HG03469 (cell line): Measurements from ENCODE around the gene AKT1.

Source experiments
- ATAC-seq: cut with Tn5 transposase; IDR thresholded peaks from one replicate; pipeline ENCODE4 v1.9.1; 2021; ENCODE audit warnings: mild to moderate bottlenecking, moderate library complexity, moderate number of reproducible peaks; ENCODE audit not compliant: unreplicated experiment

Gene AKT1

DNA sequence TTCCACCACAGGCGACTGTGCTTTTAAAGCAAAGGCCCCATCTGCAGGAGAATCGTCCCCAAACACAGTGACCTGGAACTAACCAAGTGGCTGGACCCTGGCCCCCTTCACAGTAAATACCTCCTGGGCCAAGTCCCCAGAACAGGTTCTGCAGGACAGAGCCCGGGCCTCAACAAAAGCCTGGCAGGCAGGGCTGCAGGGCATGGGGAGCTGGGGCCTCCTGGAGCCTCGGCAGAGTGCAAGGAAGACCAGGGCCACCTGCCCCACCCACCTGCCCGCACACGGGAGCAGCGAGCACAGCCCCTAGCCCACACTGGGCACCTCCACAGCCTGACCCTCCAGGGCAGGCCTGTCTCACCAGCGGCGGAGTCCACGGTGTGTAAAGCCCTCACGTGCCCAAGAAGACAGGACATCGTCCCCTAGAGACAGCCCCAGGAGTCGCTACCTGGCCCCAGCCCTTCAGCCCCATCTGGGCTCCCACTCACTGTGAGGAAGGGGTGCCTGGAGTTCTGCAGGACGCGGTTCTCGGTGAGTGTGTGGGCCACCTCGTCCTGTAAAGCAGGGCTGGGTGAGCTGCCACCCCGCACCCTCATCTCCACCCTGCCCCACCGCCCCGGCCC lies 21.0 kb downstream of the AKT1 start:
- ATAC-seq: no peak

DNA sequence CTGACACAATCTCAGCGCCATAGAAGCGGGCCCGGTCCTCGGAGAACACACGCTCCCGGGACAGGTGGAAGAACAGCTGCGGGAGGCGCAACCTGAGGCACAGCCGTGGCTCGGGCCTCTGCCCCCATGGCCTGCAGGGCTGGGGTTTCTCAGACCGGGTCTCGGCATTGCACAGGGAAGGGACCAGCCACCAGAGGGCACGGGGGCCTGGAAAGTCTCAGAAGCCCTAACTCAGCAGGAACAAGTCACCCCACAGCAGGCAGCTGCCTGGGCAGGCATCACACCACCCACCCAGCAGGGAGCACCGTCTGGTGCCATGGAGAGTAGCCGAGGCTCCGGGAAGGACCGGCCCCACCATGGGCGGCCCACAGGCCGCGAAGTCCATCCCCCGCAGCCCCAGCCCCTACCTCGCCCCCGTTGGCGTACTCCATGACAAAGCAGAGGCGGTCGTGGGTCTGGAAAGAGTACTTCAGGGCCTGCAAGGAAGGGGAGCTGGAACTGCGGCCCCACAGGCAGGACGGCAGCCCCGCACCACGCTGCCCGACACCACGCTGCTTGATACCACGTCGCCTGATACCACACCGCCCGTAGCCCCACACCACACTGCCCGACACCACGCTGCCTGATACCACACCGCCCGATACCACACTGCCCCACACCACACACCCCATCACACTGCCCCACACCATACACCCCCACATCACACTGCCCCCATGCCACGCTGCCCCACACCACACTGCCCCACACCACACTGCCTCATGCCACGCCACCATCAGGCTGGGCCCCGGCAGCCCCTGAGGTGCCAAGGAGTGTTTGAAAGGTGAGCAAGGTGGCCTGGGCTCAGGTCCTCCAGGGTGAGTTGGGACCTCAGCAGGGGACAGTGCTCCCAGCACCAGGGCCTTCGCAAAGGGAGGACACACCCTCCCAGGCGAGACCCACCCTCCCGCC lies 21.8 kb downstream of the AKT1 start:
- ATAC-seq: no peak

GRCh38 chr14:104772707-104773504 lies 22.6 kb downstream of the AKT1 start:
- ATAC-seq: no peak

- no peak for ATAC-seq
Observed at GRCh38 chr14:104771918-104772706, 23.4 kb downstream of the AKT1 start.

- ATAC-seq: no peak
Observed at GRCh38 chr14:104771374-104771773, 24.2 kb downstream of the AKT1 start.

GRCh38 chr14:104770851-104771272 lies 24.7 kb downstream of the AKT1 start:
- ATAC-seq: no peak

DNA sequence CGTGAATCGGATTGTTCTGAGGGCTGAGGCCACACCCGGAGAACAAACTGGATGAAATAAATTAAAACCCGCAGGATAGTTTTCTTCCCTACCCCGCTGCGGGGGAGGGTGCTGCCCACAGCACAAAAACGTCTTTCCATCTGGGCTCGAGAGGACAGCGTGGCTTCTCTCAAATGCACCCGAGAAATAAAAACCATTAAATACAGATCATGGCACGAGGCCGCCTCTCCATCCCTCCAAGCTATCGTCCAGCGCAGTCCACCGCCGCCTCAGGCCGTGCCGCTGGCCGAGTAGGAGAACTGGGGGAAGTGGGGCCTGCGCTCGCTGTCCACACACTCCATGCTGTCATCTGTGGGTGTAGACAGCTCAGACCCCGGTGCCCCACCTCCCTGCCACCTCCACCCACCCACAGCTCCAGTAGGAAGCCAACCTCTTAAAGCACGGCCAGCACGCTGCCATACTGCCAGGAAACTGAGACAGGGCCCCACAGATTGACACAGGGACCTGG lies 25.4 kb downstream of the AKT1 start:
- no peak for ATAC-seq

DNA sequence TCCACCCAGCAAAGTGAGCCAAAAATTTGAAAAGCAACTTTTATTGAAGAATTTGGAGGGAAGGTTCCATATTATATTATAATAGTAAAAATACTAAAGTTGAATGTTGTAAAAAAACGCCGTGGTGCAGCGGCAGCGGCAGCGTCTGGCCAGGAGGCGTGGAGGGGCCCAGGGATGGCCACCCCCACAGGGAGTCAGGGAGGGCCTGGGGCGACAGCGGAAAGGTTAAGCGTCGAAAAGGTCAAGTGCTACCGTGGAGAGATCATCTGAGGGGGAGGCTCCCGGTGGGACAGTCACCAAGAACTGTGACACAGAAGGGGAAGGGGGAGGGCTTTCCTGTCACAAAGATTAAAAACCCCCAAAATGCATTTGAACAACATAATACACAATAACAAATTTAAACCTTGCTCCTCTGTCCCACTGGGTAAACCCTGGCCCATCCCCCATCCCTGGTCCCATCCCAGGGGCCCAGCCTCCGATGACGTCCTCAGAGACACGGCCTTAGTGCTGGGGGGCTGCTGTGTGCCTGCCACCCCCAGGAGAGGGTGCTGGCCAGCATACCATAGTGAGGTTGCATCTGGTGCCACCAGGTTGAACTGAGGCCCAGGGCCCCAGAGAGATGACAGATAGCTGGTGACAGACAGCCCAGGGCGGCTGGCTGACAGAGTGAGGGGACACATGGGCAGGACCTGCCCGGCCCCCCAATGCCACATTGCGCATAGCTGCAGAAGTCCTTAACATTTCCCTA lies 26.1 kb downstream of the AKT1 start:
- no peak for ATAC-seq

DNA sequence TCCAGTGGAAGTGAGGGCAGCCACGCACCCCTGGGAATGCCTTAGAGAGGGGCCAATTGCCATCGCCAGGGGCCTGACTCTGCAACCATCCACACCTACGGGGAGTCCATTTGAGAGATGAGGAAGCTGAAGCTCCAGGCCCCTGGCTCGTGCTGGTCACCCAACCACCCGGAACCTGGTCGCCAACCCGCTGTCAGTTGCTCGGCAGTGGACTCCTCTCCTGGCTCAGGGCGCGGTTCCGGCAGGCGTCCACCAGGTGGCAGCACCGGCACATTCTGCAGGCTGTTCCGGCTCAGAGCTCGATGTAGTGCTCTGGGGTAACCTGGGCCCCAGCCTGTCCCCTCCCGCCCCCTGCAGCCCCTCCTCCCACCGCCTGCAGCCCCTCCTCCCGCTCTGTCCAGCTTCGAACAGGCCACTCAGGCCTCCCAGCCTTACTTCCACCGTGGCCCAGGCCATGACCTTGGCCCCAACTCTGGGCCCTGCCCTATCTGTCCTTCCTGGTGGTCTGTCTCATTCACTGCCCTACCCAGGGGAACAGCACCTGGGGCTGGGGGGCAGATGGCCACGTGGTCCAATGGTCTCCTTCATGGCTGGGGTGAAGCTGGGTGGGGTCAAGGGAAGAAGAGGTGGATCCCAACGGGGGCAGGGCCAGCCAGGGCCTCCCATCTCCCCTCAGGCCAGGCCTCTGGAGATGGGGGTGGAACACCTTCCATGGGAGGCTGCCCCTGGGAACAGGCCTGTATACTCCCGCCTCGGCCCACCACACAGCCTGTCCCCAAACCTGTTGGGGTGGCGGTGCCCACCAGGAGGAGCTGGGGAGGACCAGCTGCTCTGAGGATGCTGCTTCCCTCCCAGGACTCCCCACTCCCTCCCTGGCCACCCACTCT lies 26.9 kb downstream of the AKT1 start:
- ATAC-seq: no peak

GRCh38 chr14:104767634-104767918 lies 28.0 kb downstream of the AKT1 start:
- no peak for ATAC-seq

DNA sequence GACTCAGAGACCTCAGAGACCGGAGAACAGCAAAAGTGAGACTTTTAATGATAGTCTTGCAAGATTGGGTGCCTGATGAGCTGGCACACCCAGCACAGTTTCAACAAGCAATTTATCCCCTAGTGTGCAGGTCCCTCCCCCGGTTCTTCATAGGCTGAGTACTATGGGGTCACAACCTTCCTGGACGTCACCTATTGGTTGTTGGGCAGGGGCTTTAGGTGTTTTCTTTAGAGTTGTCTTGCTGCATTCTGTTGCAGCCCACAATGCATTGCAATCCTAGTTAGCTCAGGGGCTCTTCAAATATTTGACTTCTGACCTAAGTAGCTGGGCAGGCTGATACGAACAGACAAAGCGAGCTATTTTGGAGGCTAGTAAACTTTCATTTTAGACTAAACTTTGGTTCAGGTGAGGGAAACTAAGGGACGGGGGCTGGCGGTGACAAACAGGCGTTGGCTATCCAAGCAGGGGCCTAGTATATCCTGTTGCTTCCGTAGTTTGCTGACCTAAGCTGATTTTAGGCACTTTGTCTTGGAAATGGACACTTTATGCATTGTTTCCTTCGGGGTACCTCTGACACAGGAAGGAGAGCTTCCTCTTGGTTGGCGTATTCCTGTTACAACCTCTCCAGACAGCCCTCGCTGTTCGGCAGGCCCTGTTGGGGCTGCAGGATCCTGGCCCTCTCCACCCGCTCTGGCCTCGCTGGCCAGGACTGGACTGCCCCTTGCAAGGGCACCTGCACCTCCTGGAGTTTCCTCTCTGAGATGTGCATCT lies 28.5 kb downstream of the AKT1 start:
- ATAC-seq: no peak

DNA sequence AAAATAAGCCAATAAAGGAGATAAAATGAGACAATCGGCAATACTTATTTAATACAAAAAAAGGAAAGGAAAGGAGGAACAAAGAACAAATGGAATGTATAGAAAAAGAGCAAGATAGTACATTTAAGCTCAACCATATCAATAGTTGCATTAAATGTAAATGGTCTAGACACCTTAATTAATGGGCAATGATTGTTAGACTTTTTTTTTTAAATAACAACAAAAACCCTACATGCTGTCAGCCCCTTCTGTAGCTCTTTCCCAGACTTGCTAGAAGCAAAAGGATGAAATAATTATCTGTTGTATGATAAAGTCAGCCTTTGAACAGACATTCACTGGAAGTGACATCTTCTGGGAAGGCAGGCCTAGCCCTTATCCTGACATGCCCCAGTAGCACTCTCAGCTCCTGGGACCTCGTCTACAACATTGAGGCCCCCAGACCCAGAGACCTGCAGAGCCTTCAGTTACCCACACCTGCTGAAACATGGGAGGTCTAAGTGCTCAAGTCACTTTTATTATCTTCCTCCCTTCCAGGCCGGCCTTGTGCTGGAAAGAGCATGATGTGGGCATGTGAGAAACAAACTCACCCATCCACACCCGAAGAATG lies 29.2 kb downstream of the AKT1 start:
- no peak for ATAC-seq

DNA sequence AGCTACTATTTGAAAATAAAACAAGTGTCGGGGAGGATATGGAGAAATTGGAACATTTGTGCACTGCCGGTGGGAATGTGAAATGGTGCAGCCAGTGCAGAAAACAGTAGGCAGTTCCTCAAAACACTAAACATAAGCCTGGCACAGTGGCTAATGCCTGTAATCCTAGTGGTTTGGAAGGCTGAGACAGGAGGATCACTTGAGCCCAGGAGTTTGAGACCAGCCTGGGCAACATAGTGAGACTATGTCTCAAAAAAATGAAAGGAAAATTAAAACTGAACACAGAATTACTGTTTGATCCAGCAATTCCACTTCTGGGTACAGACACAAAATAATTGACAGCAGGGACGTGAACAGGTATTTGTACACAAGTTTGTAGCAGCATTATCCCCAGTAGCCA lies 30.0 kb downstream of the AKT1 start:
- no peak for ATAC-seq

GRCh38 chr14:104758981-104759969 lies 36.3 kb downstream of the AKT1 start:
- no peak for ATAC-seq

- ATAC-seq: no peak
Observed at GRCh38 chr14:104757681-104758392, 37.7 kb downstream of the AKT1 start.

DNA sequence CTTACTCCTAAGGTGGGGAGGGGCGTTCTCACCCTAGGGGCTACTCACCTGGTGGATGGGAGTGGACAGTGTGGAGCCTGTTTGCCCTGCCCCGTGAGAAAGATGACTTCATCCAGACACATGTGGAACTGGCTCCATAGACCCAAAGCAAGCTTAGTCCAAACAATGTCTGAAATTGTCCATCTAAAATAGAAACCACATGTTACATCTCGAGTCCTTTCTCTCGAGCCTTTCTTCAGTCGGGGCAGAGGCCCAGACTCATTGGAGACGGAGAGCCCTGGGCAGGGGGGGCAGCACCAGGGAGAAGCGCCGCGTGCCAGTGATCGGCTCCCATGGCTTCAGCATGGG lies 38.3 kb downstream of the AKT1 start:
- no peak for ATAC-seq
